ENCODE data around the gene GBP4. TPM values are rescaled to one million over a fixed set of nuclear protein-coding genes. Genes with fewer than 3 reads are reported as not detected.

The GBP4 gene
- total and polyA plus RNA-seq, 2 of the 4 experiments (the other 2 are of a cell fraction) = not detected

DNA sequence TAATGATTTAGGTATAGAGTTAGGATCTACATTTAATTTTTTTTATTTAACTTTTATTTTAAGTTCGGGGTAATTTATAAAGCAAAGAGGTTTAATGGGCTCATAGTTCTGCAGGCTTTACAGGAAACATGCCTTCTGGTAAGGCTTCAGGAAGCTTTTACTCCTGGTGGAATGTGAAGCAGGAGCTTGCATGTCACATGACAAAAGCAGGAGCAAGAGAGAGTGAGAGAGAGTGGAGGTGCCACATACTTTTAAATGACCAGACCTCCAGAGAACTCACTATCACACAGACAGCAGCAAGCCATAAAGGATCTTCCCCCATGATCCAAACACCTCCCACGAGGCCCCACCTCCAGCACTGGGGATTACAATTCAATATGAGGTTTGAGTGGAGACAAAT is 55.3 kb downstream of the GBP4 start:
- H4K8ac ChIP-seq (ENCODE audit: low read depth in 2 of 2, low read length in 2 of 2) = no peak overlapping the region
- DNase-seq (no peak), ATAC-seq (ENCODE audit: low read depth) (no peak)
- no peak overlapping the region for H4K91ac ChIP-seq (ENCODE audit: insufficient read depth, low read depth, low read length)
- dilution Hi-C loops (cut with HindIII; ENCODE audit: low sequenced_read_pairs, unreplicated experiment) (no loop called here), in situ Hi-C loops (cut with MboI; ENCODE audit: low sequenced_read_pairs) (no loop called here), intact Hi-C loops (cut with micrococcal nuclease) (no loop called here)
- H4K5ac ChIP-seq (ENCODE audit: low read depth, low read length) = no peak overlapping the region
- H3K9me1 ChIP-seq (ENCODE audit: insufficient read depth, low read length) = no peaks in the 10 kb centered on the region
- no peak overlapping the region for H3K56ac ChIP-seq (ENCODE audit: extremely low read depth, insufficient read depth, low read length)
- no peaks in the 10 kb centered on the region for H3K79me1 ChIP-seq (ENCODE audit: low read depth in 1 of 2, low read length in 2 of 2)
- CTCF ChIA-PET = no interaction called here
- no peaks in the 10 kb centered on the region for H3K4me1 ChIP-seq (ENCODE audit: control insufficient read depth, insufficient read depth, low read length)
- H3K14ac ChIP-seq (replicated peaks; ENCODE audit: low read depth, low read length) = no peak overlapping the region
- H2BK120ac ChIP-seq (ENCODE audit: low read depth, low read length) = no peak overlapping the region
- TF ChIP-seq MXI1 (IDR thresholded peaks at IDR 0.05; ENCODE audit: borderline replicate concordance, low read depth, low read length) = no peak
- no peak for TF ChIP-seq RFX5 (IDR thresholded peaks at IDR 0.05; ENCODE audit: low read depth, low read length)
- TF ChIP-seq, protein P1, sequence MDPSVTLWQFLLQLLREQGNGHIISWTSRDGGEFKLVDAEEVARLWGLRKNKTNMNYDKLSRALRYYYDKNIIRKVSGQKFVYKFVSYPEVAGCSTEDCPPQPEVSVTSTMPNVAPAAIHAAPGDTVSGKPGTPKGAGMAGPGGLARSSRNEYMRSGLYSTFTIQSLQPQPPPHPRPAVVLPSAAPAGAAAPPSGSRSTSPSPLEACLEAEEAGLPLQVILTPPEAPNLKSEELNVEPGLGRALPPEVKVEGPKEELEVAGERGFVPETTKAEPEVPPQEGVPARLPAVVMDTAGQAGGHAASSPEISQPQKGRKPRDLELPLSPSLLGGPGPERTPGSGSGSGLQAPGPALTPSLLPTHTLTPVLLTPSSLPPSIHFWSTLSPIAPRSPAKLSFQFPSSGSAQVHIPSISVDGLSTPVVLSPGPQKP (IDR thresholded peaks at IDR 0.05; ENCODE audit: borderline replicate concordance, low read depth, low read length) = no peak
- POLR2A ChIA-PET (ENCODE audit: unreplicated experiment) = no interaction called here
- H3K23ac ChIP-seq (ENCODE audit: low read depth, low read length) = no peak overlapping the region
- H3K4me3 ChIP-seq (ENCODE audit: insufficient read depth, low read depth, low read length) = no peak overlapping the region
- H3K36me3 ChIP-seq (ENCODE audit: control insufficient read depth, insufficient read depth, low read length) = no peaks in the 10 kb centered on the region
- H3K9me3 ChIP-seq (ENCODE audit: control insufficient read depth, insufficient read depth, low read length) = no peaks in the 10 kb centered on the region
- H3K18ac ChIP-seq (ENCODE audit: low read depth, low read length) = no peak overlapping the region
- H2BK5ac ChIP-seq (ENCODE audit: low read depth, low read length, poor library complexity, severe bottlenecking) = no peak overlapping the region
- H3K27ac ChIP-seq (ENCODE audit: insufficient read depth, low read length) = no peak overlapping the region
- no peak overlapping the region for H3K9ac ChIP-seq (ENCODE audit: low read depth, low read length)
- H2BK20ac ChIP-seq (ENCODE audit: low read depth, low read length) = no peak overlapping the region
- no peak overlapping the region for H2AK9ac ChIP-seq (replicated peaks; ENCODE audit: low read depth, low read length, poor library complexity)
- no peaks in the 10 kb centered on the region for H4K20me1 ChIP-seq (ENCODE audit: insufficient read depth, low read length)
- H2AK5ac ChIP-seq (ENCODE audit: low read depth, low read length) = no peak overlapping the region
- H3K27me3 ChIP-seq (ENCODE audit: control insufficient read depth, insufficient read depth, low read length) = no peaks in the 10 kb centered on the region; the same call in 1 of the 2 replicates
- no peak overlapping the region for H2BK15ac ChIP-seq (ENCODE audit: low read depth, low read length)
- H2AFZ ChIP-seq (replicated peaks; ENCODE audit: low read length, poor library complexity) = no peak overlapping the region
- no peak overlapping the region for H3K4me2 ChIP-seq (ENCODE audit: low read depth, low read length)
- WGBS, 2 experiments (ENCODE audit: extremely low coverage in 2 of 2, insufficient read length in 1 of 2) = no CpG with 5 or more reads among the region's 2 CpGs
- no TSS peak for BruUV-seq (replicated peaks)
- no peak overlapping the region for H3K4ac ChIP-seq (ENCODE audit: low read depth, low read length)
